ENCODE data around the gene FRMD3.
A peak's percentile ranks its signal among the peaks of the same experiment; 100 is the strongest.

Gene FRMD3

DNA sequence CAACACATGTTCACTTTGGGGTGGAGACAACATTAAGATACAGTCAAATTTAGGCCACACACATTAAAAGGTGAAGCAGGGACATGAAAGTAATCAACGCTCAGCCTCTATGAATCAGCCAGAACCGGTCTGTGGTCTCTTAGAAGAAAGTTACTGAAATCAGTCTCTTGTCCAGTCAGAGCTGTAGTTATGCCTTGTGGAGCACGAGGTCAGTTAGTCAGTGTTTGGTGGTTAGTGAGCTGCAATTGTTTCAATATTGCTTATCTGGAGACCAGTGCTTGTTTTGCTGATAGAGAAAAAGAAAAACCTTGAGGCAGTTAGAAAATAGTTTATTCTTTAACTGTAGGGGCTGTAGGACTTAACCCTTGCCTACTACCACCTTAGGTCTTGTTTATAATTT, 317.5 kb downstream of the FRMD3 start:
- Histone ChIP-seq H3K4me3 (ENCODE audit: low read depth, low read length) (no peak overlapping the region), H3K27me3 (ENCODE audit: insufficient read depth, low read length) (peaks cover 11% of the 10 kb centered on the region)

DNA sequence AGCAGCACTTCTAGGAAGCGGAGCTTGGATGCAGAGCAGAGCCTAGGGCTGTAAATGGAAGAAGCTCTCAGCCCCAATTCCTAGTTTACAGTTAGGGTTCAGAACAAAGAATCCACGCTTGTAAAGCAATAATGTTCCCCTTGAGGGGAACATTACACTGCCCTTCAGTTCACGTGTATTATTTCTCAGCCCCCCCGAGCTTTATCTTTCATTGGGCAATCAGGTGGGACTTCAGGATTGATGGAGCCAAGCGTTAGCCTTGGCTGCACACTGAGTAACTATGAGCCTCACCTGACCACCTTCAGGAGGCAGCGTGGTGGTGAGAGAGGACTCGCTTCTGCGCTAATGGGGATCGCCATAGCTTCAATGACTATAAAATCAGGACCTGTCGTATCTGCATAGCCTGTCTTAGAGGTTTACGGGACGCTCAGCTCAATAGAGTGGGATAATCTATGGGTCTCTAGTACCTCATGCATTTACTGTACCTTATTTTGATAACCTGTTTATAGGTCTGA, 318.2 kb downstream of the FRMD3 start:
- peaks cover 17% of the 10 kb centered on the region for H3K27me3 ChIP-seq (ENCODE audit: insufficient read depth, low read length)
- H3K36me3 ChIP-seq (ENCODE audit: insufficient read depth, low read length), result no peaks in the 10 kb centered on the region
- no peaks in the 10 kb centered on the region for H3K4me1 ChIP-seq (ENCODE audit: control insufficient read depth, insufficient read depth, low read length, unreplicated experiment)
- no peak overlapping the region for H3K27ac ChIP-seq (ENCODE audit: low read depth, low read length)
- no peak overlapping the region for H2AFZ ChIP-seq (ENCODE audit: low read length, unreplicated experiment)
- H3K4me3 ChIP-seq (ENCODE audit: low read depth, low read length), result peak overlapping the region; percentile 75
- no peaks in the 10 kb centered on the region for H3K79me2 ChIP-seq (ENCODE audit: control insufficient read depth, insufficient read depth, low read length, unreplicated experiment)

More for the DNA sequence above, 317.5 kb downstream of the FRMD3 start:
- H3K79me2 ChIP-seq (ENCODE audit: control insufficient read depth, insufficient read depth, low read length, unreplicated experiment), result no peaks in the 10 kb centered on the region
- no peak overlapping the region for H3K27ac ChIP-seq (ENCODE audit: low read depth, low read length)
- H2AFZ ChIP-seq (ENCODE audit: low read length, unreplicated experiment), result no peak overlapping the region
- no peaks in the 10 kb centered on the region for H3K36me3 ChIP-seq (ENCODE audit: insufficient read depth, low read length)
- no peaks in the 10 kb centered on the region for H3K4me1 ChIP-seq (ENCODE audit: control insufficient read depth, insufficient read depth, low read length, unreplicated experiment)

DNA sequence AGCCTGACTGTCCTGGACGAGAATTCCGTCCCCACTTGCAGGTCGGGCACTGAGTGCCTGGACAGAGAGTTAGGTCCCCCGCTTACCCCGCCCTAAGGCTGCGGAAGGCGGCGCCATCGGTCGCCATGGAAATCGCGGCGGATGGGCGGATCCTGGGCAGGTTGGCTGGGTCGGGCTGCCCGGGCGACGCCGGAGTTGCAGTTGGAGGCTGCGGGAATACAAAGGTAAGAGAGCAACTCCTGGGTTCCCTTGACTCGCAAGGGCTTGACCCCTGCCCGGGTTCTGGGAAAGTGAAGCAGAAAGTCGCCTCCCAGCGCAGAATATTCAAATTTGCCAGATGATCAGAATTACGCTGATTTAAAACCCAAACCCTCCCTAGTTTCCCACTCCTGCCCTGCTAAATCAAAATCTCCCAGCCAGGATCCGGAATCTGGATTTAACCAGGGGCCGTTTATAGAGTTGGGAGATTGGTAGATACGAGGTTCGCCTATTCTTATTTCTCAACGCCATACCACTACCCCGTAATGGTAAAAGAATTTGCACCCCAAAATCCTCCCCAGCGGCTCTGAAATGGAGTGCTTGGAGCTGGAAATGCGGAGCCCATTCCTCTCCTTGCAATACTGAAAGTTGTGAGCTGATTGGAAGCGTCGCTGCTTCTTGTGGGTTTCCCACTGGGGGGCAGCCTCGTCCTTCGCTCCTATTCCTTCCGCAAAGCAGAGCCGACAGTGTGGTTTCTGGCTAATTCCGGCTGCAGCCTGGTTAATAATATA, 318.9 kb downstream of the FRMD3 start:
- Histone ChIP-seq H3K36me3 (ENCODE audit: insufficient read depth, low read length) (no peaks in the 10 kb centered on the region), H3K27ac (ENCODE audit: low read depth, low read length) (no peak overlapping the region), H2AFZ (ENCODE audit: low read length, unreplicated experiment) (peak overlapping the region; percentile 55), H3K4me1 (ENCODE audit: control insufficient read depth, insufficient read depth, low read length, unreplicated experiment) (no peaks in the 10 kb centered on the region), H3K4me3 (ENCODE audit: low read depth, low read length) (peak overlapping the region; percentile 75), H3K27me3 (ENCODE audit: insufficient read depth, low read length) (peaks cover 21% of the 10 kb centered on the region), H3K79me2 (ENCODE audit: control insufficient read depth, insufficient read depth, low read length, unreplicated experiment) (no peaks in the 10 kb centered on the region)

DNA sequence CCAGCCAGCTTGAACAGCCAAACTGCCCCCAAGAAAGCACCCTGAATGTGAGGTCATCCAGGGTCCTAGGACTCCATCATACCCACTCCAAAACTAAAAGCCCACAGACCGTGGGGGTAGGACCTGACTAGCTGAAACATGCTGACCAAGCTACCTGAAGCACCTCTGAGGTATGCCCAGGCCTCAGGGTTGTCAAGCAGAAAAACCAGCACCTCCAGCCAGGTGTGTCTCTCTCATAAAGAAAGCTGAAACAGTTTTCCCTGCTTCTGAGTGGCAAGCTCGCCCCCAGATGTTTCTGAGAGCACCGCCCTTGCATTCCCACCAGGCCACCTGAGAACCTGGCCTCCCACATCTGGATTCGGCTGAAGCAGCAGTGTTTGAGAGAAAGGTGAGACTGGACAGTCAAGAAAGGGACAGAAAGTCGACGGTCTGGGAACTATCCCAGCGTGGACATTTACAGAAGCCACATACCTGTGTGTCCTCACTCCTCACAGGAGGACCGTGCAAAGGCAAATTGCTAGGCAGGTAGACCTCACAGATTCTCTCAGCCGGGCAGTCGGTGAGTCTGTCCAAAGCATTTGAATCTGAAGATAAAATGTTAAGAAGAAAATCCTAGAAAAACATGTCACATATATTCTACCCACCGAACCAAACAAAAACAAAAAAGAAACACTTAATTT, 319.6 kb downstream of the FRMD3 start:
- H3K36me3 ChIP-seq (ENCODE audit: insufficient read depth, low read length), result no peaks in the 10 kb centered on the region
- peaks cover 24% of the 10 kb centered on the region for H3K27me3 ChIP-seq (ENCODE audit: insufficient read depth, low read length)
- no peaks in the 10 kb centered on the region for H3K79me2 ChIP-seq (ENCODE audit: control insufficient read depth, insufficient read depth, low read length, unreplicated experiment)
- H3K4me3 ChIP-seq (ENCODE audit: low read depth, low read length), result no peak overlapping the region; the same call in 1 of the 2 replicates
- H2AFZ ChIP-seq (ENCODE audit: low read length, unreplicated experiment), result no peak overlapping the region
- no peaks in the 10 kb centered on the region for H3K4me1 ChIP-seq (ENCODE audit: control insufficient read depth, insufficient read depth, low read length, unreplicated experiment)
- H3K27ac ChIP-seq (ENCODE audit: low read depth, low read length), result no peak overlapping the region

DNA sequence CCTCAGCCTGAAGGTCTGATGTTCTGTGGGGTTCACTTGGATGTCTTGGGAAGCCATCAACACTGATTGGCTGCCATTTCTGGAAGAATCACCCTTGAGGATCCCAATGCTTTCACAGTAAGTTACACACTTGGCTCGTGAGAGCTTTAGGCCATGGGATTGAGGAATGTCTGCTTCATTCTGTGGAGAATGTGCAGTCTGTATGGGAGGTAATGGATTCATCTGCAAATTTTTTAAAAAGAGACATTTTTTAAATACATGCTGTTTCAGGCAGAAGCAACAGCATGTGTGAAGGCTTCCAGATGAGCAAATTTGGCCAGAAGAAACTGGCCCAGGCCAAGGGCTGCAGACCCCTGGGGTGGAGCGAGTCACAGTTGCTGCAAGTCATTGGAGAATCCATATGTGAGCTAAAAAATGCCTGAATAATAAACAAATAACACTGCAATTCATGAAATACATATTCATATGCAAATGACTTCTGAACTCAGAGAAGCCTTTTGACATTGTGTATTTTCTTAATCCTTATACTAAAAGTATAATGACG, 328.9 kb downstream of the FRMD3 start:
- H2AFZ ChIP-seq (ENCODE audit: low read length, unreplicated experiment), result no peak overlapping the region

DNA sequence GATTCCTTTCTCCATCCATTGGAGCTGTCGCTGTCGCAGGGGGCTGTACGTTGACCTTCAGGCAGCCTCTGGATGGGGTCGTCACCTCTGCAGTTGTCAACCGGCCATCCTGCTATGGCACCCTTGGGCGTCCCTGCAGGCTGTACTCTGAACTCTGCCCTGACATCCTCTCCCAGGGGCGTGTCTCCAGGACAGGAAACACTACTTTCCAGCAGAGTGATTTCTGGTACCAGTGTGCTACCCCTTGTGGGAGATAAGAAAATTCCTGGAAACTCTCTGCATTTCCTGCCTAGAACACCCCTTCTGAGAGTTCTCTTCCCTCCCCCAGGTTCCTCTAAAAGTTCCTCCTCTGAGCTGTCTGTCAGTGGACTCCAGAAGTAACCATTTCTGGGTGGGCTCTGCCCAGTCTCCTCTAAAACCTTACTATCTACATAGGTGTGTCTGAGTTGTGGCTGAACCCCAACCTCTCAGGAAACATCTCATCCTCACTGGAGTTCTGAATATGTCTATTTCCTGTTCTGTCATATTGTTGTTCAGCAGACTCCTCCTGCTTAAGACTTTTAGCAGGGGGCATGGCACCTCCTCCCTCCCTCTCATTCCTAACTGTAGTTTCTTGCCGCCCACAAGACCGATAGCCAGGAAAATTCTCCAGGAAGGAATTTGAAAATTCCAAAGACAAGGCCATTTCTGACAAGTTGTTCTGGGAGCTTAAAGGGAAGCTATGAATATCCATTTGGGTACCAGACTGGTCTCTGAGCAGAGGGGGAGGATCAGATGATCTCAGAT, 329.9 kb downstream of the FRMD3 start:
- Histone ChIP-seq H3K27me3 (ENCODE audit: insufficient read depth, low read length) (peaks cover 40% of the 10 kb centered on the region), H3K27ac (ENCODE audit: low read depth, low read length) (no peak overlapping the region), H3K4me1 (ENCODE audit: control insufficient read depth, insufficient read depth, low read length, unreplicated experiment) (no peaks in the 10 kb centered on the region), H3K36me3 (ENCODE audit: insufficient read depth, low read length) (no peaks in the 10 kb centered on the region), H2AFZ (ENCODE audit: low read length, unreplicated experiment) (no peak overlapping the region), H3K4me3 (ENCODE audit: low read depth, low read length) (no peak overlapping the region), H3K79me2 (ENCODE audit: control insufficient read depth, insufficient read depth, low read length, unreplicated experiment) (no peaks in the 10 kb centered on the region)

More for the DNA sequence above, 328.9 kb downstream of the FRMD3 start:
- Histone ChIP-seq H3K79me2 (ENCODE audit: control insufficient read depth, insufficient read depth, low read length, unreplicated experiment) (no peaks in the 10 kb centered on the region), H3K27ac (ENCODE audit: low read depth, low read length) (no peak overlapping the region), H3K4me3 (ENCODE audit: low read depth, low read length) (no peak overlapping the region), H3K27me3 (ENCODE audit: insufficient read depth, low read length) (peaks cover 46% of the 10 kb centered on the region), H3K36me3 (ENCODE audit: insufficient read depth, low read length) (no peaks in the 10 kb centered on the region), H3K4me1 (ENCODE audit: control insufficient read depth, insufficient read depth, low read length, unreplicated experiment) (no peaks in the 10 kb centered on the region)

DNA sequence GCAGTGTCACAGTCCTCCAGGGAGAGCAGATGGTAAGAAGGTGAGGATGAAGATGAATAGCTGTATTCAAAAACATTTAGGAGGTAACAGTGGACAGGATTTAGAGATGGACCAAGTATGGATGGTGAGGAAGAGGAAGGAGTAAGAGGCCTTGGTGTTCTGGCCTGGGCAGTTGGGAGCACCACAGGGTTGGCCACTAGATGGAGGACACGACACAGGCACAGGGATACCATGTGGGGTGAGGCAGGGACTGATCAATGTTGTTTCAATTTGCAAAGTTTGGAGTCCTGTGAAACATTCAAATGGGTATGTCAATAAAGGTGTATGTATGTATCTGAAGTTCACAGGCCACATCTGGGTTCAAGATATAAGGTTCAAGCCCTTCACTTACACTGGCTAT, 334.2 kb downstream of the FRMD3 start:
- no peak overlapping the region for H3K27ac ChIP-seq (ENCODE audit: low read depth, low read length)
- H3K36me3 ChIP-seq (ENCODE audit: insufficient read depth, low read length), result no peaks in the 10 kb centered on the region
- no peaks in the 10 kb centered on the region for H3K4me1 ChIP-seq (ENCODE audit: control insufficient read depth, insufficient read depth, low read length, unreplicated experiment)
- H3K27me3 ChIP-seq (ENCODE audit: insufficient read depth, low read length), result peaks cover 24% of the 10 kb centered on the region
- H3K4me3 ChIP-seq (ENCODE audit: low read depth, low read length), result no peak overlapping the region
- H3K79me2 ChIP-seq (ENCODE audit: control insufficient read depth, insufficient read depth, low read length, unreplicated experiment), result no peaks in the 10 kb centered on the region
- H2AFZ ChIP-seq (ENCODE audit: low read length, unreplicated experiment), result no peak overlapping the region

DNA sequence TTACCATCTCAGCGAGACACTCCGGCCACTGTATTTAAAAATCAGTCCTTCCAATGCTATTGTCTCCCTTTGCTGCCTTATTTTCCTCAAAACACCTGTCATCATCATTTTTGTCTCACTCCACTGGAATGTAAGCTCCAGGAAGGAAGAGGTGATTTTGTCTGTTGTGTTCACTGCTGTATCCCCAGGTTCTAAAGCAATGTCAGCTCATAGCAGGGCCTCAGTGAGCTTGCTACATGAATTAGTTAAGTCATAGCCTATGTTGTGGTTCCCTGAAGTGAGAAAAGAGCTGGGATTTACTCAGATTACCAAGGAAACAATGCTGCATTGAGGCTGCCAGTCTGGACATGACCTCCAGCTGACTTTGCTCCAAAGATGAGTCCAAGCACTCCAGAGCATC, 337.7 kb downstream of the FRMD3 start:
- Histone ChIP-seq H3K27me3 (ENCODE audit: insufficient read depth, low read length) (peaks cover 58% of the 10 kb centered on the region), H3K36me3 (ENCODE audit: insufficient read depth, low read length) (no peaks in the 10 kb centered on the region), H3K4me1 (ENCODE audit: control insufficient read depth, insufficient read depth, low read length, unreplicated experiment) (no peaks in the 10 kb centered on the region), H3K27ac (ENCODE audit: low read depth, low read length) (no peak overlapping the region), H3K4me3 (ENCODE audit: low read depth, low read length) (no peak overlapping the region), H3K79me2 (ENCODE audit: control insufficient read depth, insufficient read depth, low read length, unreplicated experiment) (no peaks in the 10 kb centered on the region), H2AFZ (ENCODE audit: low read length, unreplicated experiment) (no peak overlapping the region)

DNA sequence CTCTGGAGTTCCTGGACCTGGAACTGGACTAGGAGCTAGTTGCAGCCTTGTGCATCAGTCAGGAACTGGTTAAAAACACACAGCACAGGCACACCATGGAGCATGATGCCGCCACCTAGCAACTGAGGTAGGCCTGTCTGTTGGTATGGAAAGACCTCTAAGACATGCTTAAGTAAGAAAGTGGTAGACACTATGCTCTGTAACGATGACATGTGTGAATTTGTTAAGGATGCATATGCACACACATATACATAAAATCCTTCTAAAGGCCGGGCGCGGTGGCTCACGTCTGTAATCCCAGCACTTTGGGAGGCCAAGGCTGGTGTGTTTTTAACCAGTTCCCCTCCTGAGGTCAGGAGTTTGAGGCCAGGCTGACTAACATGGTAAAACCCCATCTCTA, 338.4 kb downstream of the FRMD3 start:
- no peaks in the 10 kb centered on the region for H3K36me3 ChIP-seq (ENCODE audit: insufficient read depth, low read length)
- H3K4me1 ChIP-seq (ENCODE audit: control insufficient read depth, insufficient read depth, low read length, unreplicated experiment), result no peaks in the 10 kb centered on the region
- H3K4me3 ChIP-seq (ENCODE audit: low read depth, low read length), result no peak overlapping the region
- no peaks in the 10 kb centered on the region for H3K79me2 ChIP-seq (ENCODE audit: control insufficient read depth, insufficient read depth, low read length, unreplicated experiment)
- H3K27ac ChIP-seq (ENCODE audit: low read depth, low read length), result no peak overlapping the region
- H3K27me3 ChIP-seq (ENCODE audit: insufficient read depth, low read length), result peaks cover 62% of the 10 kb centered on the region
- H2AFZ ChIP-seq (ENCODE audit: low read length, unreplicated experiment), result no peak overlapping the region

DNA sequence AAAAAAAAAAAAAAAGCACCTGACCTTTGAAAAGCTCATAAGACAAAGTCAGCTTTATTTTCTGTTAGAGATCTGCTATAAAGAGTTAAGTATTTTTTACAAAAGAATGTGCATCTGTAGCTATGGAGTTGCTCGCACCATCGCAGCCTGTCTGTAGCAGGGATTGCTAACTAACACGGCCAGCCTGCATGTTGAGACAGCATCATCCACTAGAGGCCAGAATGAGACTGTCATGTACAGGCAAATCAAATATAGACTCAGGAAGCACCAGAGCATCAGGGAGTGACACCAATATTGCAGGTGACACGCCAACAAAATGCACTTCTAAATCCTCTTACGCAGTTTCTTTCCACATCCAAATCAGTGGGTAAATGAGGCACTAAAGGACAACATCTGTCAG, 339.0 kb downstream of the FRMD3 start:
- H2AFZ ChIP-seq (ENCODE audit: low read length, unreplicated experiment), result no peak overlapping the region
- no peaks in the 10 kb centered on the region for H3K4me1 ChIP-seq (ENCODE audit: control insufficient read depth, insufficient read depth, low read length, unreplicated experiment)
- H3K27ac ChIP-seq (ENCODE audit: low read depth, low read length), result no peak overlapping the region
- H3K27me3 ChIP-seq (ENCODE audit: insufficient read depth, low read length), result peaks cover 67% of the 10 kb centered on the region
- no peak overlapping the region for H3K4me3 ChIP-seq (ENCODE audit: low read depth, low read length)
- no peaks in the 10 kb centered on the region for H3K79me2 ChIP-seq (ENCODE audit: control insufficient read depth, insufficient read depth, low read length, unreplicated experiment)
- no peaks in the 10 kb centered on the region for H3K36me3 ChIP-seq (ENCODE audit: insufficient read depth, low read length)

Data from ACC112 (cell line).